ENCODE measurements around the gene QPRT.

The QPRT gene

GRCh38 chr16:29710227-29711219 is 31.5 kb downstream of the QPRT start:
- H3K9me3 ChIP-seq (ENCODE audit: severe bottlenecking) = no peaks in the 10 kb centered on the region
- no peaks in the 10 kb centered on the region for H3K36me3 ChIP-seq
- H3K27ac ChIP-seq = peak overlapping the region; percentile 8; the same call in 1 of the 2 replicates
- peak; percentile 61 for TF ChIP-seq CTCF (IDR thresholded peaks at IDR 0.05; ENCODE audit: low read depth, low read length)
- no peak overlapping the region for H3K4me3 ChIP-seq (ENCODE audit: low read depth, low read length)
- DNase-seq = peak; percentile 23
- H3K27me3 ChIP-seq (ENCODE audit: insufficient read depth, low read depth, severe bottlenecking) = no peaks in the 10 kb centered on the region

GRCh38 chr16:29712809-29713208 is 33.8 kb downstream of the QPRT start:
- Histone ChIP-seq H3K4me3 (ENCODE audit: low read depth, low read length) (no peak overlapping the region), H3K27ac (peak overlapping the region; percentile 17), H3K36me3 (no peaks in the 10 kb centered on the region), H3K27me3 (ENCODE audit: insufficient read depth, low read depth, severe bottlenecking) (no peaks in the 10 kb centered on the region), H3K9me3 (ENCODE audit: severe bottlenecking) (peaks cover 3% of the 10 kb centered on the region)
- TF ChIP-seq CTCF (IDR thresholded peaks at IDR 0.05; ENCODE audit: low read depth, low read length) = no peak
- DNase-seq = no peak

- TF ChIP-seq CTCF (IDR thresholded peaks at IDR 0.05; ENCODE audit: low read depth, low read length) = no peak
- Histone ChIP-seq H3K36me3 (no peaks in the 10 kb centered on the region), H3K4me3 (ENCODE audit: low read depth, low read length) (no peak overlapping the region), H3K27ac (no peak overlapping the region), H3K9me3 (ENCODE audit: severe bottlenecking) (peaks cover 3% of the 10 kb centered on the region), H3K27me3 (ENCODE audit: insufficient read depth, low read depth, severe bottlenecking) (no peaks in the 10 kb centered on the region)
- DNase-seq = no peak
Measured at GRCh38 chr16:29714396-29714795, 35.4 kb downstream of the QPRT start.

GRCh38 chr16:29714972-29715371 is 36.0 kb downstream of the QPRT start:
- Histone ChIP-seq H3K9me3 (ENCODE audit: severe bottlenecking) (peaks cover 3% of the 10 kb centered on the region), H3K27me3 (ENCODE audit: insufficient read depth, low read depth, severe bottlenecking) (no peaks in the 10 kb centered on the region), H3K27ac (no peak overlapping the region), H3K4me3 (ENCODE audit: low read depth, low read length) (no peak overlapping the region), H3K36me3 (no peaks in the 10 kb centered on the region)
- no peak for DNase-seq
- no peak for TF ChIP-seq CTCF (IDR thresholded peaks at IDR 0.05; ENCODE audit: low read depth, low read length)

- DNase-seq = no peak
- no peak for TF ChIP-seq CTCF (IDR thresholded peaks at IDR 0.05; ENCODE audit: low read depth, low read length)
- no peaks in the 10 kb centered on the region for H3K27me3 ChIP-seq (ENCODE audit: insufficient read depth, low read depth, severe bottlenecking)
- H3K36me3 ChIP-seq = no peaks in the 10 kb centered on the region
- H3K27ac ChIP-seq = no peak overlapping the region
- no peak overlapping the region for H3K4me3 ChIP-seq (ENCODE audit: low read depth, low read length)
- peaks cover 3% of the 10 kb centered on the region for H3K9me3 ChIP-seq (ENCODE audit: severe bottlenecking)
Measured at GRCh38 chr16:29717113-29717512, 38.1 kb downstream of the QPRT start.

Measured in WERI-Rb-1 (cell line).